Raji (cell line): Measurements from ENCODE around the gene RAB31.

ENCODE experiments used
- POLR2A ChIP-seq: IDR thresholded peaks from 2 replicates; pipeline ENCODE4 v1.6.1; 2011; ENCODE audit warnings: low read depth, low read length, control low read depth; ENCODE audit not compliant: insufficient read depth

The RAB31 gene

DNA sequence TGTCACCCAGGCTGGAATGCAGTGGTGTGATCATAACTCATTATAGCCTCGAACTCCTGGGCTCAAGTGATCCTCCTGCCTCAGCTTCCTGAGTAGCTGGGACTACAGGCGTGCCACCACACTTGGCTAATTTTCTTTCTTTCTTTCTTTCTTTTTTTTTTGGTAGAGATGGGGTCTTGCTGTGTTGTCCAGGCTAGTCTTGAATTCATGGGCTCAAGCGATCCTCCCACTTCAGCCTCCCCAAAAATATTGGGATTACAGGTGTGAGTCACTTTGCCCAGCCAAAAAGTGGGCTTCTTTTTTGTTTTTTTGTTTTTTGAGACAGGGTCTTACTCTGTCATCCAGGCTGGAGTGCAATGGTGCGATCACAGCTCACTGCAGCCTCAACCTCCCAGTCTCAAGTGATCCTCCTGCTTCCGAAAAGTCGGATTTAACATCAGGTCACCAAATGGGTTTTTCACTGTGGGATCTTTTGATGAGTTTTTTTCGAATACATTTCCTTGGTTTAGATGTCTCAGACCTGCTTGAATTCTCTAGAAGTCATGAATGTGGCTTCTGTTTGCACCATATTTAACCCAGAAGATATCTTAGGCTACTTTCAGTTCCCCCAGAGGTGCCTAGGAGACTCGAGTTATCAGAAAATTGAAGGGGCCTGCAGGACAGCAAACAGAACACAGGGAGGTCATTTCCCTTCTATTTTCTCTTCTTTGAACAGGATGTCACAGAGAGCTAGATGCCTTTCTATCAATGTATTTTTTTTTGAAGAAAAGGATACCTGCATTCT is 8.9 kb downstream of the RAB31 start:
- TF ChIP-seq POLR2A, result no peak

DNA sequence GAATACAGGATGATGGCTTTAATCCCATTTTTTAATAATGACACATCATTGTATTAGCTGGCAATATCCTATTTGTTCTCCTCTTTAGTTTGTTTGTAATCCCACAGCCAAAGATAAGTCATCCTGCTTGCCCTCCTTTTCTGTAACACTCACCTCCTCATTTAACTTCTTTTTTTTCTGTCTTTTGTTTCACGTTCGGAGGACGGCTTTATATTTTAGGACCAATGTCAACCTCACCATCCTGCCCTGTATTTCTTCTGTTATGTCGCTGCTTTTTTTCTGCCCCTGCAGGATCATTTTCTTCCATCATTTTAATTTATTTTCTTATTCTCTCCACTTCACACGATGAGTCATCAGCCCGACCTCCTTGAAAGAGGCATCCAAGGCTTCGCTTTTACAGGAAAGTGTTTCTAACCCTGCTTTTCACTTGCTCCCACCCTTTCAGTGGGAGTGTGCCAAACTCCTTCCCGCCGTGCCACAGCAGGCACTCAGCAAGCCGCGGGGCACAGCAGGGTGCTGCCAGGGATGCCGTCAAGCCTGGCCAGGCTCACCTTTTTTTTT is 11.4 kb downstream of the RAB31 start:
- no peak for TF ChIP-seq POLR2A

DNA sequence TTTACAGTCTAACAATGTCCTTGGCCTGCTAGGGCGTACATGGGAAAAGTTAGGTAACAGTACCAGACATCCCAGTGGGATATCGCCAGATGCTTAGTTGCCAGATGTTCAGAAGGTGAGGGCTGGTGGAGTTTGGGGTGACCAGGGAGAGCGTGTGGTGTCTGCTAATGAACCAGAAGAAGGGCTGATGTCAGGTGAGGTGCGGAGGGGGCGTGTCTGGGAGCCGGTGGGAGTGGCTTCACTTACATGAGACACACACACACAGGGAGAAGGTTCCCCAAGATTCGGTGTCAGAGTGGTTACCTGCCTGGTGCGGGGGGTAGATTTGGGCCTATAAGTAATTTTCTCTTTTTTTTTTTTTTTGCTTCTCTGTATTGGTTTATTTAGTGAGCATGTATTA is 12.2 kb downstream of the RAB31 start:
- no peak for TF ChIP-seq POLR2A

DNA sequence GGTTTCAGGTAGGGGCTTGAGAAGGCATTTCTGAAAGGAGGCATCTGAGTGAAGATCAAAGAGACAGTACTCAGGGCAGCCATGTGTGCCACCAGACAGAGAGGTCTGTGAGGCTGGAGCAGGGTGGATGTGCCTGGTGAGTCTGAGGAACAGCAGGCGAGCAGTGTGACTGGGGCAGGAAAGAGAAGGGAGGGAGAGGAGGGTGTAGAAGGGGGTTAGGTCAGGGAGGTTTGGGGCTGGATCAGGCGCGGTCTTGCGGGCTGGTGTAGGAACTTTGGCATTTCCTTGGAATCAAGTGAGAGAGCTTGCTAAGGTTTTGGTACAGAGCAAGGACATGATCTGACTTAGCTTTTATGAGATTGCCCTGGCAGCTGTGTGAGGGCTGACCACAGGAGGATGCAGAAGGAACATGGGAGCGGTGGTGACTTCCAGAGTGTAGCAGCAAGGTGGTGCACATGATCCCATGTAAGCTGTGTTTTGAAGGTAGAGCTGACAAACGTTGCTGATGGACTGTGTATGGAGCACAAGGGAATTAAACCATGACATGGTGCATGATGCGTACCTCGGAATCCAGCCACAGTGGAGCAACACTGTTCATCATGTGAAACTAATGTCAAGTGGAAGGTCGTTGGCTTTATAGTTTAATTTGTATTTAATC is 13.9 kb downstream of the RAB31 start:
- TF ChIP-seq POLR2A, result no peak

DNA sequence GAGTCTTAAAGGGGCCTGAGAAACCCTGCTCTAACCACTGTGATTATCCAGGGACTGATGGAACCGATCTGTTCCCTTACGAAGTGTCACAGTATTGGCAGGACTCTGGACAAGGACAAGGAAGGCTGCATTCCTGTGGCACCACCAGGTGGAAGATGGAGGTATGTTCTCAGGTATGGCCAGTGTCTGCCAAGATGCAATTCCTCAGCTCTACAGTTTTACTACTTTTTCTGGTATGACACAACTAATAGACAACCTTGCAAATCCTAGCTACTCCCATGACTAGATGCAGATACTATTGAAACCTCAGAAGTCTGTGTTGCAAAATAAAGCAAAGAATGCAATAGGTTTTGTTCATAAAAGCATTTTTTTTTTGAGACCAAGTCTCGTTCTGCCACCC is 14.6 kb downstream of the RAB31 start:
- TF ChIP-seq POLR2A, result no peak

DNA sequence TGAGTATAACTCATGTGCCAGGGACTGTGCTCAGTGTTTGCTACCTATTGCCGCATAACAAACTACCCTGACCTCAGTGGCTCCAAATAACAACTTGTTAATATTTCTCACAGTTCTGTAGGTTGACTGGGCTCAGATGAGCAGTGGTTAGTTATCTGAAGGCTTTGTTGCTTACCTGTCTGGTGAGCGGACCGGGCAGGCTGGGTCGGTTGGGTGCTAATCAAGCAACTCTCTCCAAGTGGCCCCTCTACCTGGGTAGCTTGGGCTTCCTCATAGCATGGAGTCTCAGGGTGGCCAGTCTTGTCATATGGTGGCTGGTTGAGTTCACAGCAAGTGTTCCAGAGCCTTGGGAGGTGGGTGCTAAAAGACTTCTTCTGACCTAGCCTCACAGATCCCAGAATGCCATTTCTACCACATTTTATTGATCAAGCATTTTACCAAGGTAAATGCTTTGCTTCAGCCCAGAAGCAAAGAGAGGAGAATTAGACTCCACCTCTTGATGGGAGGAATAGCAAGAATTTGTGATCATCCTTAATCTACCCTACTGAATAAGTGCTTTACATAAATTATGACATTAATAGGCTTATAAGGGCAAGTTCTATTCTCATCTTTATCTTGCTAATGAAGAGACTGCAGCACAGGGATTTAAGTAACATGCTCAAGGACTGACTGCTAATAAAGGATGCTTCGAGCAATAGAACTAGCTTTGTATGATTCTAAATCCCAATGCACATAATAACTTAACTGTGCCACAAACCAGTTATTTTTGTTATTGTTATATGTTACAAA is 16.9 kb downstream of the RAB31 start:
- no peak for TF ChIP-seq POLR2A

DNA sequence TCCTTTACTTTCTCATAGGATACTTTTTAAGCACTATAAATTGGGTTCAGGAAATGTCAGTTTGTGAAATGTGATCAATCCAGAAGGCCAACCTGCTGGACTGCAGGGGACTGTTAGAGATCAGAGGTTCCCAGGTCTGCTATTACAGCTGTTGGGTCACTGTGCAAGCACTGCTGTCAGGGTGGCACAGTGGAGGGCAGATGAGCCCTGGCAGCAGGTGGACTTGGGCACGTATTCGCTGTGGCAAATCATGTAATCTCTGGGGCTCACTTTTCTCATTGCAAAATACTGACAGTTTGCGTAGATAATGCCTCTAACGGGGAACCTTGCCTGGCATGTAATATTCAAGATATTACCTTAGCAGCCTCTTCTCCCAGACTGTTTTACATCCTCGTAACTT is 18.1 kb downstream of the RAB31 start:
- no peak for TF ChIP-seq POLR2A

DNA sequence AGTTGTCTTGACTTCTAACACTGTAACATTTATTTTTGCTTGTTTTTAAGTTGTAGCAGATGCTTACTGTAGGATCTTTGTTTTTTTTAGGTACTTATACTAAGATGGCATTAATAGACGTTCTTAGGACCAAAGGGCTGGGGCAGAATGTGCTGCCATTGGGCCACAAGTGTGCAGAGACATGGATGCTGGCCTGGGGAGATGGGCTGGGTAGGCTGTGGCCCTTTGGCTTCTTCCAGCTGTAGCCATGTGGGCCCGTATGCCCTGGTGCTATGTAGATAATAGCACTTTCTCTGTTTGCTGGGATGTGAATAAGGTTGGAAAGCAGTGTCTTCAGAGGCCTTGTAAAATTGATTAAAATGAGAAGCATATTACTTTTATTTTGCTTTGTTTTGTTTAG is 18.8 kb downstream of the RAB31 start:
- TF ChIP-seq POLR2A, result no peak

DNA sequence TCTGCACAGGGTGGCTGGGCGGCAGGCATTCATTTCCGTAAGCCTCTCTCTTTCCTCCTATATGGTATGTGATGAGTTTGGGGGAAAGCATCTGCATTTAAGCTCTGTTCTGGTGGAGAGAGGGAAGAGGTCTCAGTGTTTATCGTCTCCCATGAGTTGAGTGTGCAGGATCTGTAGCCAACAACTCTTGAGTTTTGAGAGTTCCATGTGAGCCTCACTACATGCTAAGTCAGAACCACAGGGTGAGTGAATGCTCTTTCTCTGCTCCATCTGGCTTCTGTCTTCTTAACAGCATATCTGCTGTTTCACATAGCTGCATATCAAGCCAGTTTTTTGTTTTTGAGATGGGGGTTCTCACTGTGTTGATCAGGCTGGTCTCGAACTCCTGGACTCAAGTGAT is 22.7 kb downstream of the RAB31 start:
- no peak for TF ChIP-seq POLR2A

DNA sequence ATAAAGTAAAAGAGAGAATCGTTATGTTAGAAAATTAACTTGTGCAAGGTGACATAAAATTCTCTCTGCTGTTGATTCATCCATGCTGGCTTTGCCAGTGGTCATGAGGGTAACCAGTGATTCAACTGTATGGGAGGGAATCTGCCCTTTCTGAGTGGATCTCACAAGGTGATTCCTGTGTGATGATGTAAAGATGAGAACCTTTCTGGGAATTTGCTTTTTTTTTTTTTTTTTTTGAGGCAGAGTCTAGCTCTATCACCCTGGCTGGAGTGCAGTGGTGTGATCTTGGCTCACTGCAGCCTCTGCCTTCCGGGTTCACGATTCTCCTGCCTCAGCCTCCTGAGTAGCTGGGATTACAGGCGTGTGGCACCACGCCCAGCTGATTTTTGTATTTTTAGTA is 23.3 kb downstream of the RAB31 start:
- TF ChIP-seq POLR2A, result no peak

DNA sequence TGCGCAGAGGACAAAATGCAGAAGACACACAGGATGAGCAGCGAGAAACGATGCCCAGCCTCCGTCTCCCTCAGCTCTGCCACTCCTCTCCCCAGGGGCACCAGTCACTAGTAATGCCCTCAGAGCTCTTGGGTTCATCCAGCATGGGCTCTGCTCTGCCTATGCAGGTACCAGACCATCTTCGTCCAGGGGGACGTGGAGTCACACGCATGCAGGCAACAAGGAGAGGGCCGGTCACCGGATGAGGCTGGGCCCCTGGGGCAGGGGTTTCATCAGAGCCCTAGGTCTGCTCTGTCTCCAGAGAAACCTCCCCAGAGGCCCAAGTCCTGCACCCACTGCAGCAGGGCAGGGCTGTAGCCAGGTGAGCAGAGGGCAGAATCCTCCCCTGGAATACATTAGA is 23.9 kb downstream of the RAB31 start:
- TF ChIP-seq POLR2A, result no peak

DNA sequence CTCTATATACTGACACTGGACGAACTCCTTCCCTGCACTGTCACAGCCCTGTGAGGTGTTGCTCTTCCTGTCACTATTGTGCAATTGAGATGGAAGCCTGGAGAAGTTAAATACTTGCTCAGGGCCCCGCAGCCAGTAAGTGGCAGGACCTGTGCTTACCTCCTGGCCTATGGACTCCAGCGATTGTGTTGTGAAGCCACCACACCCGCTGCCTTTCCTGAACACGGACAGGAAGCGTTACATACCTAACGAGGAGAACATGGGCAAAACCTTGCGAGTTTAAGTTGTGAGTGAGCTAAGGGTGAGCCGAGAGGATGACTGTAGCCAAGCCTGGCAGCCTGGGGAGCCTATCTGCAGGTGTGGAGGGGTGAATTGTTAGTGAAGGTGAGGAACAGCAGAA is 26.1 kb downstream of the RAB31 start:
- TF ChIP-seq POLR2A, result no peak

DNA sequence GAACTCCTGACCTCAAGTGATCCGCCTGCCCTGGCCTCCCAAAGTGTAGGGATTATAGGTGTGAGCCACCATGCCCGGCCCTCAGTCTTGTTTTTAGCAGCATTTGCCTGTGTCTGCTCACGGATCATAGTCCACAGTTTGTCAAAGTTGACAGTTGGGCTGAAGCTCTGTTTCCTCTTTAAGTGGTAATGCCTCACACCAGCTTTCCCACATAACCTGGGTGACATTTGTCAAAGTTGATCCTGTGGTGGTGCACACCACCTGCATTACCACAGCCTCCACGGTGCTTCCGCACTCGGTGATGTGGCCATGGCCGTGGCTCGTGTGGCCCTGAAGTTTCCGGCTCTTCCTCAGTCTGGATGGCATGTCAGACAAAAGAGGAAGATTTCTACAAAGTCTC is 27.1 kb downstream of the RAB31 start:
- no peak for TF ChIP-seq POLR2A

DNA sequence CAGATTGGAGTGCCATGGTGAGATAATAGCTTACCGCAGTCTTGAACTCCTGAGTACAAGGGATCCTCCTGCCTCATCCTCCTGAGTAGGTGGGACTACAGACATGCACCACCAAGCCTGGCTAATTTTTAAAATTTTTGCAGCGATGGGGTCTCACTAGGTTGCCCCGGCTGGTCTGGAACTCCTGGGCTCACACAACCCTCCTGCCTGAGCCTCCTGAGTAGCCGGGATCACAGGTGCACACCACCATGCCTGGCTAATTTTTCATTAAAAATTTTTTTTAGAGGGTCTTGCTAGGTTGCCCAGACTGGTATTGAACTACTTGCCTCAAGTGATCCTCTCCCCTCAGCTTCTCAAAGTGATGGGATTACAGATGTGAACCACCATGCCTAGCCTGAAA is 27.8 kb downstream of the RAB31 start:
- no peak for TF ChIP-seq POLR2A

DNA sequence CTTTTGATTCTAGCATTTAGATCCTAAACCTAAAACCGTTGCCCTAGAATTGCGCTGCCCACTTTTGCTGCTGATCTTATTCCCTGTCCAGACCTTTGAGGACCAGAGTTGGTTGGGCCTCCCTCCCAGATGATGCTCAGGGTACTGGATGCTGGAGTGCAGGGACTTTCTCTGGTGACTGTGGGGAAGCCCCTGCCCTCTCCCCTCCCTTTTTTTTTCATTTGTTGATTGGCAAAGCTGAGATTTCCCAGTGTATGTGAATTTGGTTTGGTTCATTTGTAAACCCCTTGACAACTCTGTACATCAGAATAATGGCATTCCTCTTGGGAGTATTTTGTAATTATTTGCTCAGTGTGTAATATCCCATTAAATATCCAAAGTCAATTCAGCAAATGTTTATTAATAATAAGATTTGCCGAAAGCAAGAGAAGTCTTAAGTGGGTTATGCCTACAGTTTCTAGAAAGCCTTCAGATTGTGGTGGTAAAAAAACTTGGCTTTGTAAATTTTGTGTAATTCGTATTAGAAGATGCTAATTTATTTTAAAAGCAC is 28.3 kb downstream of the RAB31 start:
- no peak for TF ChIP-seq POLR2A

DNA sequence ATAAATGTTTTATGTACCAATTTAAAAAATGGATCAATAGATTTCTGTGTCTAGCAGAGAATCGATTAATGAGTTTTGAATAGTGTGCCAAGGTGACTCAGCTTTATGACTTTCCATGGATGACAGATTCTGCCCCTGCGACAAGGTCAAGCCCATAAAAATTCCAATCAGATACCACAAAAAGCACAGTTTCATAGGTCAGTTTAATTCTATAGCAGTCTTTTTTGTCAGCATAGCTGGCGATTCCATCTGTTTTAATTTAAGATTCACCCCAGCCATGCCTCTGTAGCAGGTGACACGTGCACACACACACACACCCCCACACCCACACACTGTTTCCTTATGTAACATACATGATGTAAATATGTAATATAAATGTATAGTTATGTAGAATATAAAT is 28.9 kb downstream of the RAB31 start:
- TF ChIP-seq POLR2A, result no peak

DNA sequence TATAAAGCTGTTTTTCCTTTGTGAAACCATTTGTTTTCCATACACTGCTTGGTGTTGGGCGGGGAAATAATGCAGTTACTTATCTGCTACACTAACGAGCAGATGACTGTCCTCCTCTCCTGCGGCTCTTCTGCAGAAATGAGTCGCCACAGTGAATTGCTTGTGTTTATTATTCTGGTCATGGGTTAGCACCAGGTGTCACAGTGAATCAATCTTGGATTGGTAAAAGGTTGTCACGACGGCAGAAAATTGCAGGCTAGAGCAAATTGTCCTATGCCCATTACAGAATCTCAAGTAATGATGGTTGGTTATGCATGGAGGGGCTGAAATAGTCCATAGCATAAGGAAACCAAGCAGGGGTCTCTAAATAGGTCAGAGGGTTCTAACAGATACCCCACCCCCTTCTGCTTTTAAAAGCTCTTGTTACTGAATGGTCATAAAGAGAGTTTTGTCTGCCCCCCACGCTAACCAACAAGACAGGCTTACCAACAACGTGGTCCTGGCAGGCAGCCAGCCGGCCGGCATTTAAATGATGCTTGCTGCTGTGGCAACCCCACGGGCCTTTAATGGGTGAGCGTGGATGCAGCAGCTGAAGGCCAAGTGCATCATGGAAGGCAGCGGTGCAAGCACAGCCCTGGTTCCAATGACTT is 29.5 kb downstream of the RAB31 start:
- TF ChIP-seq POLR2A, result no peak
